Heart left ventricle (tissue), 13 donors: ENCODE data around the gene PRDX2.

Experiments used
- CTCF ChIP-seq, 12 donors: fragments of 200-600 bp; sonication (generic) in 4 of 12; IDR thresholded peaks; one replicate each; pipeline versions ENCODE4 v1.5.0 to v1.8.0; 2018 to 2022; ENCODE audit warnings: antibody characterized with exemption in 12 of 12, mild to moderate bottlenecking in 5 of 12
- POLR2A ChIP-seq, 2 donors: fragments of 450-650 bp; IDR thresholded peaks; one replicate each; pipeline ENCODE4 v1.6.1; 2017; ENCODE audit warnings: antibody characterized with exemption in 2 of 2, mild to moderate bottlenecking in 2 of 2, moderate library complexity in 2 of 2
- donor health status: ischemic (EF 13 %, LVEDD 7.1; RV severe dilation, severe dysfunction).
- donor health status: DM: no; HTN: yes; CAD: no.
- donor health status: DM: no; HTN: no; CAD: no.
- donor health status: ischemic (EF 25% LVEDD 6.9; RV normal size, moderate dysfunction).
- donor health status: ischemic (EF 25% LVEDD 5.7; RV mildly dilated, moderate dysfunction).
- donor health status: ischemic (EF 35%, LVEDD 5.7; RV mildly dilated, moderate dysfunction).
- donor health status: nonischemic (EF 11% LVEDD 7.7; RV severe dilation, severe dysfunction).
- donor health status: DM: yes; HTN: yes; CAD: no.
- donor health status: PGD.
- donor health status: ischemic (EF 29% LVEDD 5.4; RV normal size, mild dysfunction).
- donor health status: nonischemic (EF 23%, LVEDD 6.1; RV moderate dilation, normal function).

DNA sequence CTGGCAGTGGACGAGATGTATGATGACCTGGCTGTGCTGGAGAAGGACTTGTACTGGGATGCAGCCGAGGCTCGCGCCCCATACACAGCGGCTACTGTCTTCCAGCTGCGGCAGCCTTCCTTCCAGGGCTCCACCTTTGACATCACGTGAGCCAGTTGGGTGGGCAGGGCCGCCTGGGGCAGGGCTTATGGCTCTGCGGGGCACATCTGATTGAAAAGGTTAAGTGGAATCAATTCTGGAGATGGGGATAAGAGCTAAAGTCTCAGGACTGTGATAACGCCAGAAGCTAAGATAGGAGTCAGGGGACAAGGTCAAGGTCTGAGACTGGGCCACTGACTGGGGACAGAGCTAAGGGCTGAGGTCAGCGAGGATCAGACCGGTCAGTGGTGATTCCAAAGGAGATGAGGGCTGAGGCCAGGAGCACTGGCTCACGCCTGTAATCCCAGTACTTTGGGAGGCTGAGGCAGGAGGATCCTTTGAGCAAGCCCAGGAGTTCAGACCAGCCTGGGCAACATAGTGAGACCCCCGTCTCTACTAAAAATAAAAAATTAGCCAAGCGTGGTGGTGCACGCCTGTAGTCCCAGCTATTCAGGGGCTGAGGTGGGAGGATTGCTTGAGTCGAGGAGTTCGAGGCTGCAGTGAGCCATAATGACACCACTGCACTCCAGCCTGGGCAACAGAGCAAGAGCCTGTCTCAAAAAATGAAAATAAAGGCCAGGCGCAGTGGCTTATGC, 45.3 kb downstream of the PRDX2 start:
- TF ChIP-seq CTCF (IDR thresholded peaks at IDR 0.05): no peak
- TF ChIP-seq POLR2A (IDR thresholded peaks at IDR 0.05): no peak
